ENCODE results near the gene CRPPA.

Gene CRPPA

DNA sequence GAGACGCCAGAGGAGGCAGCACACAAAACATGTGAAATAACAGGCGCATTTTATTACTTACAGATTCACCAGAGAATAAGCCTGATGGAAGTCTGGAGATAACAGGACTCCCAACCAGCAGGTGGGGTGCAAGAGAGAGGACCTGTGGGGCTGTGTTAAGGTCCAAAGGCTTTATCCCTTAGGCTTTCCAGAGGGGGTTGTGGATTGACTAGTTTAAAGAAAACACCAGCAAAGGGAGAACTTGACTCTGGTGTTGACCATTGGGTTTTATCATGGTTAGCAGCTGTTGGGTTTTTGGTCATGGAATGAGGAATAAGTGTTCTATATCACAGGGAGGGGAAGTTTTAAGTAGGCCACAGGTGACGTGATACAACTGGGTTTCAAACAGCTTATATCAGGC, 1.6 kb upstream of the CRPPA start:
- CTCF ChIA-PET, result interaction anchor here (0.7 kb wide), 1 partner anchor 1250 kb away, joined by 3 read pairs; no protein-coding TSS in a partner anchor
- TF ChIP-seq ZNF558 (tag by site-specific recombination; IDR thresholded peaks at IDR 0.05), result no peak
- H3K36me3 ChIP-seq (ENCODE audit: control insufficient read depth in 2 of 2, insufficient read depth in 1 of 2, low read length in 2 of 2), result no peaks in the 10 kb centered on the region
- POLR2A ChIA-PET, result no interaction called here
- no peak overlapping the region for H3K4me3 ChIP-seq (ENCODE audit: low read depth, low read length)
- no peaks in the 10 kb centered on the region for H3K9me3 ChIP-seq (ENCODE audit: control insufficient read depth, insufficient read depth, low read depth, low read length)
- H3K4me1 ChIP-seq (ENCODE audit: control insufficient read depth, insufficient read depth, low read length), result no peaks in the 10 kb centered on the region
- no peak overlapping the region for H3K27ac ChIP-seq (ENCODE audit: extremely low read depth, low read depth, low read length)

DNA sequence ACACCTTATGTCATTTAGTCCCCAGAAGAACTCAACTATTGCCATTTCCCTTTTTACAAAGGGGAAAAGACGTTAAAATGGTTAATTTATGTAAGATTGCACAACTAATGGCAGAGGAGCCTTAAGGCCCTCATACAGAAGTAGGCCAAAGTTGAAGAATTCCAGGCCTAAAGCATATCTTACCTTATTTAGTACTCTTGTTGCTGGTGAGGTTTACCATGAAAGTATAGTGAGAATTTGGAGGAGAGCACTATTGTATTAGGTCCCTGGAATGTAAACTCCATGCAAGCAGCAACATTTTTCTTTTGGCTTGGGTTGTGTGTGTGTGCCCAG, 731 bp upstream of the CRPPA start:
- Histone ChIP-seq H3K4me3 (ENCODE audit: low read depth, low read length) (no peak overlapping the region), H3K9me3 (ENCODE audit: control insufficient read depth, insufficient read depth, low read depth, low read length) (no peaks in the 10 kb centered on the region), H3K27ac (ENCODE audit: extremely low read depth, low read depth, low read length) (peak overlapping the region; percentile 86), H3K36me3 (ENCODE audit: control insufficient read depth in 2 of 2, insufficient read depth in 1 of 2, low read length in 2 of 2) (no peaks in the 10 kb centered on the region), H3K4me1 (ENCODE audit: control insufficient read depth, insufficient read depth, low read length) (no peaks in the 10 kb centered on the region)
- POLR2A ChIA-PET, result interaction anchor here (2.4 kb wide), 1 partner anchor 43 kb away, joined by 15 read pairs; the partner anchor contains the start of gene SOSTDC1
- CTCF ChIA-PET, result interaction anchor here (1.9 kb wide), 1 partner anchor 143 kb away, joined by 6 read pairs; no protein-coding TSS in a partner anchor
- TF ChIP-seq, protein P1, sequence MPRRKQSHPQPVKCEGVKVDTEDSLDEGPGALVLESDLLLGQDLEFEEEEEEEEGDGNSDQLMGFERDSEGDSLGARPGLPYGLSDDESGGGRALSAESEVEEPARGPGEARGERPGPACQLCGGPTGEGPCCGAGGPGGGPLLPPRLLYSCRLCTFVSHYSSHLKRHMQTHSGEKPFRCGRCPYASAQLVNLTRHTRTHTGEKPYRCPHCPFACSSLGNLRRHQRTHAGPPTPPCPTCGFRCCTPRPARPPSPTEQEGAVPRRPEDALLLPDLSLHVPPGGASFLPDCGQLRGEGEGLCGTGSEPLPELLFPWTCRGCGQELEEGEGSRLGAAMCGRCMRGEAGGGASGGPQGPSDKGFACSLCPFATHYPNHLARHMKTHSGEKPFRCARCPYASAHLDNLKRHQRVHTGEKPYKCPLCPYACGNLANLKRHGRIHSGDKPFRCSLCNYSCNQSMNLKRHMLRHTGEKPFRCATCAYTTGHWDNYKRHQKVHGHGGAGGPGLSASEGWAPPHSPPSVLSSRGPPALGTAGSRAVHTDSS (tag by site-specific recombination; IDR thresholded peaks at IDR 0.05), result no peak
- no peak for TF ChIP-seq ZNF391 (tag by site-specific recombination; IDR thresholded peaks at IDR 0.05; ENCODE audit: borderline replicate concordance, low read depth)
- no peak for TF ChIP-seq ZNF776 (tag by site-specific recombination; IDR thresholded peaks at IDR 0.05; ENCODE audit: borderline replicate concordance)
- TF ChIP-seq ZNF16 (tag by site-specific recombination; IDR thresholded peaks at IDR 0.05; ENCODE audit: low read depth), result no peak
- TF ChIP-seq, protein P2, sequence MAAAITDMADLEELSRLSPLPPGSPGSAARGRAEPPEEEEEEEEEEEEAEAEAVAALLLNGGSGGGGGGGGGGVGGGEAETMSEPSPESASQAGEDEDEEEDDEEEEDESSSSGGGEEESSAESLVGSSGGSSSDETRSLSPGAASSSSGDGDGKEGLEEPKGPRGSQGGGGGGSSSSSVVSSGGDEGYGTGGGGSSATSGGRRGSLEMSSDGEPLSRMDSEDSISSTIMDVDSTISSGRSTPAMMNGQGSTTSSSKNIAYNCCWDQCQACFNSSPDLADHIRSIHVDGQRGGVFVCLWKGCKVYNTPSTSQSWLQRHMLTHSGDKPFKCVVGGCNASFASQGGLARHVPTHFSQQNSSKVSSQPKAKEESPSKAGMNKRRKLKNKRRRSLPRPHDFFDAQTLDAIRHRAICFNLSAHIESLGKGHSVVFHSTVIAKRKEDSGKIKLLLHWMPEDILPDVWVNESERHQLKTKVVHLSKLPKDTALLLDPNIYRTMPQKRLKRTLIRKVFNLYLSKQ (tag by site-specific recombination; IDR thresholded peaks at IDR 0.05; ENCODE audit: borderline replicate concordance), result no peak
- TF ChIP-seq, protein P3, sequence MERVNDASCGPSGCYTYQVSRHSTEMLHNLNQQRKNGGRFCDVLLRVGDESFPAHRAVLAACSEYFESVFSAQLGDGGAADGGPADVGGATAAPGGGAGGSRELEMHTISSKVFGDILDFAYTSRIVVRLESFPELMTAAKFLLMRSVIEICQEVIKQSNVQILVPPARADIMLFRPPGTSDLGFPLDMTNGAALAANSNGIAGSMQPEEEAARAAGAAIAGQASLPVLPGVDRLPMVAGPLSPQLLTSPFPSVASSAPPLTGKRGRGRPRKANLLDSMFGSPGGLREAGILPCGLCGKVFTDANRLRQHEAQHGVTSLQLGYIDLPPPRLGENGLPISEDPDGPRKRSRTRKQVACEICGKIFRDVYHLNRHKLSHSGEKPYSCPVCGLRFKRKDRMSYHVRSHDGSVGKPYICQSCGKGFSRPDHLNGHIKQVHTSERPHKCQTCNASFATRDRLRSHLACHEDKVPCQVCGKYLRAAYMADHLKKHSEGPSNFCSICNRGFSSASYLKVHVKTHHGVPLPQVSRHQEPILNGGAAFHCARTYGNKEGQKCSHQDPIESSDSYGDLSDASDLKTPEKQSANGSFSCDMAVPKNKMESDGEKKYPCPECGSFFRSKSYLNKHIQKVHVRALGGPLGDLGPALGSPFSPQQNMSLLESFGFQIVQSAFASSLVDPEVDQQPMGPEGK (tag by site-specific recombination; IDR thresholded peaks at IDR 0.05), result no peak
- TF ChIP-seq ZNF701 (tag by site-specific recombination; IDR thresholded peaks at IDR 0.05), result no peak
- TF ChIP-seq, protein P4, sequence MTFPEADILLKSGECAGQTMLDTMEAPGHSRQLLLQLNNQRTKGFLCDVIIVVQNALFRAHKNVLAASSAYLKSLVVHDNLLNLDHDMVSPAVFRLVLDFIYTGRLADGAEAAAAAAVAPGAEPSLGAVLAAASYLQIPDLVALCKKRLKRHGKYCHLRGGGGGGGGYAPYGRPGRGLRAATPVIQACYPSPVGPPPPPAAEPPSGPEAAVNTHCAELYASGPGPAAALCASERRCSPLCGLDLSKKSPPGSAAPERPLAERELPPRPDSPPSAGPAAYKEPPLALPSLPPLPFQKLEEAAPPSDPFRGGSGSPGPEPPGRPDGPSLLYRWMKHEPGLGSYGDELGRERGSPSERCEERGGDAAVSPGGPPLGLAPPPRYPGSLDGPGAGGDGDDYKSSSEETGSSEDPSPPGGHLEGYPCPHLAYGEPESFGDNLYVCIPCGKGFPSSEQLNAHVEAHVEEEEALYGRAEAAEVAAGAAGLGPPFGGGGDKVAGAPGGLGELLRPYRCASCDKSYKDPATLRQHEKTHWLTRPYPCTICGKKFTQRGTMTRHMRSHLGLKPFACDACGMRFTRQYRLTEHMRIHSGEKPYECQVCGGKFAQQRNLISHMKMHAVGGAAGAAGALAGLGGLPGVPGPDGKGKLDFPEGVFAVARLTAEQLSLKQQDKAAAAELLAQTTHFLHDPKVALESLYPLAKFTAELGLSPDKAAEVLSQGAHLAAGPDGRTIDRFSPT (tag by site-specific recombination; IDR thresholded peaks at IDR 0.05), result no peak
- TF ChIP-seq SALL2 (tag by site-specific recombination; IDR thresholded peaks at IDR 0.05; ENCODE audit: borderline replicate concordance), result no peak
- TF ChIP-seq ZNF792 (tag by site-specific recombination; IDR thresholded peaks at IDR 0.05), result no peak
- TF ChIP-seq ZNF214 (tag by site-specific recombination; IDR thresholded peaks at IDR 0.05; ENCODE audit: borderline replicate concordance), result no peak
- no peak for TF ChIP-seq ZBTB21 (tag by site-specific recombination; IDR thresholded peaks at IDR 0.05)
- TF ChIP-seq, protein P5, sequence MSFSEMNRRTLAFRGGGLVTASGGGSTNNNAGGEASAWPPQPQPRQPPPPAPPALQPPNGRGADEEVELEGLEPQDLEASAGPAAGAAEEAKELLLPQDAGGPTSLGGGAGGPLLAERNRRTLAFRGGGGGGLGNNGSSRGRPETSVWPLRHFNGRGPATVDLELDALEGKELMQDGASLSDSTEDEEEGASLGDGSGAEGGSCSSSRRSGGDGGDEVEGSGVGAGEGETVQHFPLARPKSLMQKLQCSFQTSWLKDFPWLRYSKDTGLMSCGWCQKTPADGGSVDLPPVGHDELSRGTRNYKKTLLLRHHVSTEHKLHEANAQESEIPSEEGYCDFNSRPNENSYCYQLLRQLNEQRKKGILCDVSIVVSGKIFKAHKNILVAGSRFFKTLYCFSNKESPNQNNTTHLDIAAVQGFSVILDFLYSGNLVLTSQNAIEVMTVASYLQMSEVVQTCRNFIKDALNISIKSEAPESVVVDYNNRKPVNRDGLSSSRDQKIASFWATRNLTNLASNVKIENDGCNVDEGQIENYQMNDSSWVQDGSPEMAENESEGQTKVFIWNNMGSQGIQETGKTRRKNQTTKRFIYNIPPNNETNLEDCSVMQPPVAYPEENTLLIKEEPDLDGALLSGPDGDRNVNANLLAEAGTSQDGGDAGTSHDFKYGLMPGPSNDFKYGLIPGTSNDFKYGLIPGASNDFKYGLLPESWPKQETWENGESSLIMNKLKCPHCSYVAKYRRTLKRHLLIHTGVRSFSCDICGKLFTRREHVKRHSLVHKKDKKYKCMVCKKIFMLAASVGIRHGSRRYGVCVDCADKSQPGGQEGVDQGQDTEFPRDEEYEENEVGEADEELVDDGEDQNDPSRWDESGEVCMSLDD (tag by site-specific recombination; IDR thresholded peaks at IDR 0.05), result no peak
- TF ChIP-seq, protein P6, sequence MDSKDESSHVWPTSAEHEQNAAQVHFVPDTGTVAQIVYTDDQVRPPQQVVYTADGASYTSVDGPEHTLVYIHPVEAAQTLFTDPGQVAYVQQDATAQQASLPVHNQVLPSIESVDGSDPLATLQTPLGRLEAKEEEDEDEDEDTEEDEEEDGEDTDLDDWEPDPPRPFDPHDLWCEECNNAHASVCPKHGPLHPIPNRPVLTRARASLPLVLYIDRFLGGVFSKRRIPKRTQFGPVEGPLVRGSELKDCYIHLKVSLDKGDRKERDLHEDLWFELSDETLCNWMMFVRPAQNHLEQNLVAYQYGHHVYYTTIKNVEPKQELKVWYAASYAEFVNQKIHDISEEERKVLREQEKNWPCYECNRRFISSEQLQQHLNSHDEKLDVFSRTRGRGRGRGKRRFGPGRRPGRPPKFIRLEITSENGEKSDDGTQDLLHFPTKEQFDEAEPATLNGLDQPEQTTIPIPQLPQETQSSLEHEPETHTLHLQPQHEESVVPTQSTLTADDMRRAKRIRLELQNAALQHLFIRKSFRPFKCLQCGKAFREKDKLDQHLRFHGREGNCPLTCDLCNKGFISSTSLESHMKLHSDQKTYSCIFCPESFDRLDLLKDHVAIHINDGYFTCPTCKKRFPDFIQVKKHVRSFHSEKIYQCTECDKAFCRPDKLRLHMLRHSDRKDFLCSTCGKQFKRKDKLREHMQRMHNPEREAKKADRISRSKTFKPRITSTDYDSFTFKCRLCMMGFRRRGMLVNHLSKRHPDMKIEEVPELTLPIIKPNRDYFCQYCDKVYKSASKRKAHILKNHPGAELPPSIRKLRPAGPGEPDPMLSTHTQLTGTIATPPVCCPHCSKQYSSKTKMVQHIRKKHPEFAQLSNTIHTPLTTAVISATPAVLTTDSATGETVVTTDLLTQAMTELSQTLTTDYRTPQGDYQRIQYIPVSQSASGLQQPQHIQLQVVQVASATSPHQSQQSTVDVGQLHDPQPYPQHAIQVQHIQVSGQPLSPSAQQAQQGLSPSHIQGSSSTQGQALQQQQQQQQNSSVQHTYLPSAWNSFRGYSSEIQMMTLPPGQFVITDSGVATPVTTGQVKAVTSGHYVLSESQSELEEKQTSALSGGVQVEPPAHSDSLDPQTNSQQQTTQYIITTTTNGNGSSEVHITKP (tag by site-specific recombination; IDR thresholded peaks at IDR 0.05), result no peak
- TF ChIP-seq IKZF3 (tag by site-specific recombination; IDR thresholded peaks at IDR 0.05), result no peak
- TF ChIP-seq, protein P7, sequence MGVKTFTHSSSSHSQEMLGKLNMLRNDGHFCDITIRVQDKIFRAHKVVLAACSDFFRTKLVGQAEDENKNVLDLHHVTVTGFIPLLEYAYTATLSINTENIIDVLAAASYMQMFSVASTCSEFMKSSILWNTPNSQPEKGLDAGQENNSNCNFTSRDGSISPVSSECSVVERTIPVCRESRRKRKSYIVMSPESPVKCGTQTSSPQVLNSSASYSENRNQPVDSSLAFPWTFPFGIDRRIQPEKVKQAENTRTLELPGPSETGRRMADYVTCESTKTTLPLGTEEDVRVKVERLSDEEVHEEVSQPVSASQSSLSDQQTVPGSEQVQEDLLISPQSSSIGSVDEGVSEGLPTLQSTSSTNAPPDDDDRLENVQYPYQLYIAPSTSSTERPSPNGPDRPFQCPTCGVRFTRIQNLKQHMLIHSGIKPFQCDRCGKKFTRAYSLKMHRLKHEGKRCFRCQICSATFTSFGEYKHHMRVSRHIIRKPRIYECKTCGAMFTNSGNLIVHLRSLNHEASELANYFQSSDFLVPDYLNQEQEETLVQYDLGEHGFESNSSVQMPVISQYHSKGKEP (tag by site-specific recombination; IDR thresholded peaks at IDR 0.05), result no peak
- no peak for TF ChIP-seq EGR2 (tag by site-specific recombination; IDR thresholded peaks at IDR 0.05; ENCODE audit: low read depth)

Measured in HEK293 (cell line).